ENCODE data around the gene IL1RL1.

Gene IL1RL1

DNA sequence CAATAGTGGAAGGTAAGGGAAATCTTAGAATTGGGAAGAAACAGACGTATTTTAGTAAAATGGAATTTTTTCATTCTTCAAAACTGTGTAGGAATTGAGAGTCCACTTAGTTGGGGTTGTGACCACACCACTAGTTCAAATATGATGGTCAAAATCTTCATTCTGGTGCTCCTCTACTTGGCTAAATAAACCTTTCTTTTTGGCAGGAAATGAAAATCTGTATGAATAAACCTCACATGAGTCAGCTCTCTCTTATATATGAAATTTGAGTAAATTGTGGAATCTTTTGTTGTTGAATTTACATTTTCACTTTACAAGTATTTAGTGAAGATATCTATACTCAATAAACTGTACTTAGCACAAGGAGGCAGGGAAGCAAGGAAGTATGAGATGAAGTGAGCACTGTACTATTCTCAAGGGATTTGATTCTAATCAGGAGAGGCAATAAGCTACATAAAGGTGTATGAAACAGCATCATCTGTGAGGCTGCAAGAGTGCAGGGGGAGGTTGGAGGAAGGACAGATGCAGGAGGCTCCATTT, 64.8 kb downstream of the IL1RL1 start:
- no peak for DNase-seq

- no peak for DNase-seq
Measured at GRCh38 chr2:102383722-102384121, 72.4 kb downstream of the IL1RL1 start.

DNA sequence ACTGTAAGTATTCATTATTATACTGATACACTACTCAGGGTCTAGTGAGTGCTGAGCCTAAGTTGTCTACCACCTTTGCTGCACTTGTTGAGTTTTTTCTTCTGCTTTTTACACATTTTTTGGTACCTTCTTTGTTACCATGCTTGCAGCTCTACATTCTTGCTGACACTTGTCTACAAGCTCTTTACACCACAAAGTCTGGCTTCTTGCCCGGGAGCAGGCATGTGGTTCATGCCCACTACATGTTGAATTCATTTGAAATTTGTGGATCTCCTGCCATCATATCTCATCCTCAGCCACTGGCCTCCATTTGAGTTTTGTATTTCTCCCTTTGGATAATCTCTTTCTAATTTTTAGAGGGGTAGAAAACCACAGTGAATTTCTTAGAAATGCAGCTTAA, 74.2 kb downstream of the IL1RL1 start:
- DNase-seq, result no peak

DNA sequence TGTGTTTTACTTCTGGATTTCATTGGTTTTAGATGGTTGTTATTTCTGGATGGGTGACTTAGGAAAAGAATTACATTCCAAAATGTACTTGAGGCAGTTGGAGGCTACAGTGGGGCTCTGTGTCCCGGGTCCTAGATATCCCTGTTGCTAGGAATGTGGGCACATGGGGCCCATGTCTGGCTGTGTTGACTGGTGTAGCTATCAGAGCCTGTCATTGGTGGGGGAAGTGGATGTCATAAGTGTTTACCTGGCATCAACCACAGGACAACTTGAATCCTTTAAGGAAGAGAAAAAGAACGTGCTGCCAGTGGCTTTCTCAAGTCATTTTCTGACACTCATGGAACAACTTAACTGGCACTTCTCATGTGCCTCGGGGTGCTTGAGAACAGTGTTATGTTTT, 74.6 kb downstream of the IL1RL1 start:
- DNase-seq, result no peak

- DNase-seq, result no peak
Measured at GRCh38 chr2:102386867-102387541, 75.6 kb downstream of the IL1RL1 start.

- DNase-seq, result no peak
Measured at GRCh38 chr2:102387763-102388546, 76.6 kb downstream of the IL1RL1 start.

DNA sequence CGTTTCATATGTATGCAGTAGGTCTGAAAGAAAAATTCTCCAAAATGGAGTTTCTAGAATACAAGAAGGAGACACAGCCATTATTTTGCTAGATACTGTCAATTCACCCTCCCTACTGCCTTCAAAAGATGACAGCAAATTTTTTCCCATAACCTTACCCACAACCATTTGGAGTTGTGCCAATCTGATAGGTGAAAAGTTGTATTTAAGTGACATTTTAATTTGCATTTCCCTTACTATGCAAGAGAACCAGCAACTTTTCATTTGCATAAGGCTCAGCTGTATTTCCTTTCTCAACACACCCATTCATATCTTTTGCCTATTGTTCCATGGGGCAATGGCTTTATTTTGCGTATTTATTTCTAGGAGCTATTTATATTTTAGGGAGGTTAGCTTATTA, 80.2 kb downstream of the IL1RL1 start:
- DNase-seq, result no peak

- DNase-seq, result no peak
Measured at GRCh38 chr2:102392096-102392495, 80.7 kb downstream of the IL1RL1 start.

- DNase-seq, result no peak
Measured at GRCh38 chr2:102392942-102393341, 81.6 kb downstream of the IL1RL1 start.

DNA sequence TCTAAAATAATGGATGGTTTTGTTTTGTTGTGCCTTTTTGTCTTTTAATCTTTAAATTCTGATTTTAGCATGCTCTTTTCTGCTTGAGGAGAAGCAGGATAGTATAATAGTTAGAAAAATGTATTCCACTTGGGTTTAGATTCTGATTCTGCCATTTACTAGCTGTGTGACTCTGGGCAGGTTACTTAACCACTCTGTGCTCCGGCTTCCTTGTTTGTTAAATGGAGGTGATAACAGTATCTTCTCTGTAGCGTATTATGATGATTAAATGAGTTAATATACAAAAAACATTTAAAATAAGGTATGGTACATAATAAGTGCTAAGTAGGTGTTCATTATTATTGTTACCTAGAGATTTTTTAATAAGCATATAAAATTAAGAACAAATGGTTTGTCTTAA, 84.6 kb downstream of the IL1RL1 start:
- no peak for DNase-seq

- no peak for DNase-seq
Measured at GRCh38 chr2:102397209-102397608, 85.8 kb downstream of the IL1RL1 start.

- DNase-seq, result no peak
Measured at GRCh38 chr2:102399499-102400141, 88.3 kb downstream of the IL1RL1 start.

GRCh38 chr2:102401456-102401855, 90.1 kb downstream of the IL1RL1 start:
- no peak for DNase-seq
